Osteoblast (primary cell): ENCODE results near the gene MAPRE3. TPM values are rescaled to one million over a fixed set of nuclear protein-coding genes. Genes with fewer than 3 reads are reported as not detected.

Source experiments
- DNase-seq: peaks from one replicate; pipeline ENCODE4 v3.0.0; 2011; ENCODE audit warnings: low spot score, mixed read lengths; ENCODE audit not compliant: insufficient read length; ENCODE audit errors: missing footprints
- H2AFZ ChIP-seq: 2 replicates; pipeline ENCODE4 v1.6.0; 2011; ENCODE audit warnings: mild to moderate bottlenecking, low read length
- H3K27ac ChIP-seq: 2 replicates; pipeline ENCODE4 v1.5.1; 2011; ENCODE audit warnings: mild to moderate bottlenecking, low read depth, low read length, moderate library complexity
- H3K27me3 ChIP-seq: 2 replicates; pipeline ENCODE4 v1.6.0; 2012; ENCODE audit warnings: mild to moderate bottlenecking, control low read depth, inconsistent platforms, low read length, moderate library complexity; ENCODE audit not compliant: insufficient read depth
- H3K36me3 ChIP-seq: 2 replicates; pipeline ENCODE4 v1.5.1; 2011; ENCODE audit warnings: mild to moderate bottlenecking, low read length, control low read depth, moderate library complexity; ENCODE audit not compliant: insufficient read depth
- H3K4me1 ChIP-seq: 2 replicates; pipeline ENCODE4 v1.5.1; 2011; ENCODE audit warnings: mild to moderate bottlenecking, low read length, control low read depth, moderate library complexity; ENCODE audit not compliant: insufficient read depth
- H3K4me2 ChIP-seq: 2 replicates; pipeline ENCODE4 v1.6.0; 2011; ENCODE audit warnings: mild to moderate bottlenecking, low read length; ENCODE audit not compliant: insufficient read depth
- H3K4me3 ChIP-seq: fragments of 200-600 bp; sonication (generic); 3 replicates; pipeline ENCODE4 v1.5.1; 2012; ENCODE audit warnings: mild to moderate bottlenecking, low read length, inconsistent platforms; ENCODE audit not compliant: insufficient read depth
- H3K79me2 ChIP-seq: 2 replicates; pipeline ENCODE4 v1.6.0; 2012; ENCODE audit warnings: mild to moderate bottlenecking, low read length, control low read depth, inconsistent platforms; ENCODE audit not compliant: insufficient read depth
- H3K9me3 ChIP-seq: 2 replicates; pipeline ENCODE4 v1.5.1; 2011; ENCODE audit warnings: low read depth, low read length, control low read depth
- H4K20me1 ChIP-seq: 2 replicates; pipeline ENCODE4 v1.6.0; 2012; ENCODE audit warnings: mild to moderate bottlenecking, low read length, control low read depth; ENCODE audit not compliant: insufficient read depth
- CTCF ChIP-seq: IDR thresholded peaks from 2 replicates; pipeline ENCODE4 v1.5.1; 2011; ENCODE audit warnings: mild to moderate bottlenecking, low read depth, low read length, moderate library complexity; ENCODE audit errors: extremely low read depth
- total RNA-seq: library from RNA; depleted of rRNA; stranded (reverse); fragments of >200 nt; gene quantifications from 2 replicates; pipeline ENCODE4 v1.2.3, GENCODE V29; 2012

Gene MAPRE3
- total RNA-seq, 1 donor: 6.5 TPM

GRCh38 chr2:26998323-26998722 lies 27.9 kb downstream of the MAPRE3 start:
- H3K36me3 ChIP-seq: no peaks in the 10 kb centered on the region
- H4K20me1 ChIP-seq: peaks cover 51% of the 10 kb centered on the region
- H3K4me1 ChIP-seq: peaks cover 4% of the 10 kb centered on the region
- no peak overlapping the region for H3K4me3 ChIP-seq
- H2AFZ ChIP-seq: no peak overlapping the region
- H3K4me2 ChIP-seq: no peak overlapping the region
- no peaks in the 10 kb centered on the region for H3K9me3 ChIP-seq
- DNase-seq: no peak
- H3K27me3 ChIP-seq: no peaks in the 10 kb centered on the region
- no peaks in the 10 kb centered on the region for H3K79me2 ChIP-seq
- no peak overlapping the region for H3K27ac ChIP-seq
- no peak for TF ChIP-seq CTCF

GRCh38 chr2:27000228-27000627 lies 29.8 kb downstream of the MAPRE3 start:
- peaks cover 45% of the 10 kb centered on the region for H4K20me1 ChIP-seq
- H3K79me2 ChIP-seq: no peaks in the 10 kb centered on the region
- H2AFZ ChIP-seq: no peak overlapping the region
- H3K27ac ChIP-seq: no peak overlapping the region
- no peaks in the 10 kb centered on the region for H3K27me3 ChIP-seq
- TF ChIP-seq CTCF: no peak
- no peak for DNase-seq
- no peak overlapping the region for H3K4me2 ChIP-seq
- H3K9me3 ChIP-seq: no peaks in the 10 kb centered on the region
- no peak overlapping the region for H3K4me3 ChIP-seq
- H3K4me1 ChIP-seq: peaks cover 13% of the 10 kb centered on the region
- H3K36me3 ChIP-seq: no peaks in the 10 kb centered on the region

- Histone ChIP-seq H3K9me3 (no peaks in the 10 kb centered on the region), H3K27me3 (no peaks in the 10 kb centered on the region), H3K36me3 (no peaks in the 10 kb centered on the region), H4K20me1 (peaks cover 41% of the 10 kb centered on the region), H2AFZ (no peak overlapping the region), H3K79me2 (no peaks in the 10 kb centered on the region), H3K27ac (no peak overlapping the region), H3K4me1 (peaks cover 13% of the 10 kb centered on the region), H3K4me2 (no peak overlapping the region), H3K4me3 (no peak overlapping the region)
- no peak for DNase-seq
- no peak for TF ChIP-seq CTCF
These were observed 30.6 kb downstream of the MAPRE3 start for GRCh38 chr2:27000995-27001394.

GRCh38 chr2:27001950-27002349 lies 31.5 kb downstream of the MAPRE3 start:
- Histone ChIP-seq H3K36me3 (no peaks in the 10 kb centered on the region), H3K79me2 (no peaks in the 10 kb centered on the region), H3K9me3 (no peaks in the 10 kb centered on the region), H3K27ac (no peak overlapping the region), H3K4me2 (no peak overlapping the region), H3K4me1 (peaks cover 13% of the 10 kb centered on the region), H4K20me1 (peaks cover 40% of the 10 kb centered on the region), H3K4me3 (no peak overlapping the region), H2AFZ (no peak overlapping the region), H3K27me3 (no peaks in the 10 kb centered on the region)
- no peak for TF ChIP-seq CTCF
- no peak for DNase-seq
